CD14-positive monocyte (primary cell): ENCODE measurements around the gene CD55. TPM values are rescaled to one million over a fixed set of nuclear protein-coding genes. Genes with fewer than 3 reads are reported as not detected.

Source experiments
- DNase-seq, 3 donors: peaks; one replicate each; pipeline ENCODE4 v3.0.0-alpha.2; 2011 to 2022
- H2AFZ ChIP-seq: 2 replicates; pipeline ENCODE4 v1.6.0; 2012; ENCODE audit warnings: mild to moderate bottlenecking, low read depth, low read length, inconsistent platforms; ENCODE audit not compliant: insufficient read depth, poor library complexity, severe bottlenecking
- H3K27ac ChIP-seq, 2 donors: 1 replicate in 1 of 2; 2 replicates in 1 of 2; pipeline ENCODE4 v1.5.1; 2012 to 2013; ENCODE audit warnings: low read length in 2 of 2, control low read depth in 1 of 2, inconsistent platforms in 1 of 2, low read depth in 1 of 2, mild to moderate bottlenecking in 1 of 2
- H3K27me3 ChIP-seq, 2 donors: one replicate each; pipeline versions ENCODE4 v1.6.0 to v1.6.1; 2011 to 2013; ENCODE audit warnings: low read length in 2 of 2; ENCODE audit not compliant: control insufficient read depth in 2 of 2, insufficient read depth in 2 of 2
- H3K36me3 ChIP-seq, 2 donors: replicated peaks in 1 of 2; 1 replicate in 1 of 2; 2 replicates in 1 of 2; pipeline versions ENCODE4 v1.5.1 to v1.6.1; 2012 to 2013; ENCODE audit warnings: low read length in 2 of 2, control low read depth in 1 of 2, inconsistent platforms in 1 of 2, mild to moderate bottlenecking in 1 of 2; ENCODE audit not compliant: insufficient read depth in 2 of 2, control insufficient read depth in 1 of 2
- H3K4me1 ChIP-seq, 2 donors: 1 replicate in 1 of 2; 2 replicates in 1 of 2; pipeline versions ENCODE4 v1.5.1 to v1.6.1; 2012 to 2013; ENCODE audit warnings: low read length in 2 of 2, control low read depth in 1 of 2, inconsistent platforms in 1 of 2, mild to moderate bottlenecking in 1 of 2, moderate library complexity in 1 of 2; ENCODE audit not compliant: insufficient read depth in 2 of 2, control insufficient read depth in 1 of 2
- H3K4me2 ChIP-seq: replicated peaks from 2 replicates; pipeline ENCODE3; 2012; ENCODE audit warnings: low read length, moderate library complexity, mild to moderate bottlenecking; ENCODE audit not compliant: poor library complexity, severe bottlenecking; ENCODE audit errors: extremely low read depth
- H3K4me3 ChIP-seq, 3 experiments: fragments of 200-600 bp in 1 of 3; sonication (generic) in 1 of 3; replicated peaks in 1 of 3; 1 replicate in 2 of 3; 2 replicates in 1 of 3; pipeline ENCODE4 v1.5.1; 2011 to 2013; ENCODE audit warnings: low read length in 3 of 3, mild to moderate bottlenecking in 3 of 3, control low read depth in 2 of 3, low read depth in 2 of 3, inconsistent platforms in 1 of 3, moderate library complexity in 1 of 3
- H3K79me2 ChIP-seq: 2 replicates; pipeline ENCODE4 v1.6.0; 2012; ENCODE audit warnings: mild to moderate bottlenecking, control low read depth, inconsistent platforms, low read length, moderate library complexity; ENCODE audit not compliant: insufficient read depth
- H3K9ac ChIP-seq: 2 replicates; pipeline ENCODE4 v1.6.0; 2017; ENCODE audit warnings: low read length, mild to moderate bottlenecking; ENCODE audit not compliant: insufficient read depth, poor library complexity, severe bottlenecking
- H3K9me3 ChIP-seq, 2 donors: replicated peaks in 1 of 2; 1 replicate in 1 of 2; 2 replicates in 1 of 2; pipeline versions ENCODE4 v1.5.1 to v1.6.1; 2012 to 2013; ENCODE audit warnings: low read length in 2 of 2, control low read depth in 1 of 2; ENCODE audit not compliant: control insufficient read depth in 1 of 2, insufficient read depth in 1 of 2
- H4K20me1 ChIP-seq: 2 replicates; pipeline ENCODE4 v1.6.0; 2012; ENCODE audit warnings: mild to moderate bottlenecking, low read length, control low read depth, moderate library complexity; ENCODE audit not compliant: insufficient read depth
- H3K27ac Mint-ChIP-seq, 7 donors: one replicate each; pipeline ENCODE4 v1.8.0; 2020; ENCODE audit warnings: mild to moderate bottlenecking in 7 of 7, mixed read lengths in 7 of 7, moderate library complexity in 6 of 7, inconsistent platforms in 2 of 7
- H3K27me3 Mint-ChIP-seq, 3 donors: one replicate each; pipeline ENCODE4 v1.8.0; 2021 to 2022; ENCODE audit warnings: low read depth in 3 of 3, mild to moderate bottlenecking in 3 of 3, mixed read lengths in 3 of 3, moderate library complexity in 3 of 3, inconsistent platforms in 1 of 3
- H3K36me3 Mint-ChIP-seq, 2 donors: one replicate each; pipeline ENCODE4 v1.8.0; 2020; ENCODE audit warnings: mixed read lengths in 2 of 2, inconsistent platforms in 1 of 2, mild to moderate bottlenecking in 1 of 2
- H3K4me1 Mint-ChIP-seq: one replicate; pipeline ENCODE4 v1.8.0; 2020; ENCODE audit warnings: mild to moderate bottlenecking, mixed read lengths
- H3K4me3 Mint-ChIP-seq, 2 donors: one replicate each; pipeline ENCODE4 v1.8.0; 2020; ENCODE audit warnings: mild to moderate bottlenecking in 2 of 2, mixed read lengths in 2 of 2, moderate library complexity in 1 of 2
- H3K9me3 Mint-ChIP-seq, 7 donors: one replicate each; pipeline ENCODE4 v1.8.0; 2020 to 2022; ENCODE audit warnings: mixed read lengths in 7 of 7, mild to moderate bottlenecking in 6 of 7, moderate library complexity in 6 of 7, inconsistent platforms in 2 of 7
- WGBS: methylation state at CpG from one replicate; pipeline ENCODE4 v1.1.5; 2013; ENCODE audit warnings: missing lambda C conversion rate; ENCODE audit not compliant: insufficient coverage; 5-methylcytosine and 5-hydroxymethylcytosine counted together
- intact Hi-C, 2 donors: fragments of 100-400 bp; cut with micrococcal nuclease; formaldehyde crosslinking; loops; one replicate each; pipeline versions ENCODE4 v1.15.0 to v1.15.1; 2023
- polyA plus RNA-seq, 3 donors: library from polyadenylated mRNA; depleted of rRNA in 1 of 3; unstranded in 2 of 3; stranded (reverse) in 1 of 3; fragments of 300-500 nt in 2 of 3; fragments of >200 nt in 1 of 3; fragmentation: Illumina TruSeq in 2 of 3; gene quantifications; 1 replicate in 2 of 3; 2 replicates in 1 of 3; pipeline ENCODE4 v1.2.3, GENCODE V29; 2012 to 2021
- TF ChIP-seq, protein P1 (sequence below): fragments of 200-600 bp; IDR thresholded peaks from one replicate; pipeline ENCODE4 v1.8.0; 2022; ENCODE audit warnings: antibody characterized with exemption, mild to moderate bottlenecking

CD55 gene
- polyA plus RNA-seq, 3 donors, result 171 to 221 (median 182) TPM

DNA sequence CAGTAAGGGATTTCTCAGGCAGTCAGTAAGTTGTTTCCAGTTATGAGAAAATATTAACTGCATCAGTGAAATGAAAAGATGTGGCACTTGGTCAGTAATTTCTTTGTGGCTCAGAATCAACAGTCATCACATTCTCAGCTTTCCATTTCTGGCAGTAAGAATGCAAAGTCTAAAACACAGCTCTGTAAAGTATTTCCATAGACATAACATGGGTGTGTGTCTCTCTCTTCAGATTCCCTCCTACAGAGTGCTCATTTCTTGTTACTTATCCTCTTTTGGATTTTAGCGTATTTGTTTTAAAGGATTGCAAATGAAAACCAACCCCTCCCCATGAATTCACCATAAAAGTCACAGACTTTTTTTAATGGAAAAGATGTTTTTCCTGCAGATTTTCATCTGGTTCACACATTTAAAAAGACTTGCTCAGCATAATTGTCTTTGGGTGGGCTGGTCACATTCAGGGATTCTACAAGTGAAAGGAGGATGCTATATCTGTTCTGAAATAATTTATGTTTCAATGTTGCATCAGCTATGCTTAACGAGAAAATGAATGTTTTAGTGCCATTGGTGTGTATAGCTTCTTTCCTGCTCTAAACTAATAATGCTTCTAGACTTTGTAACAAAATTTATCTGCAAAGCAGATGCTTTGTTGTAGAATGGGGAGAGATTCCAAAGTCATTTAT, 34.6 kb upstream of the CD55 start:
- Histone ChIP-seq H4K20me1 (no peaks in the 10 kb centered on the region), H3K36me3 (no peaks in the 10 kb centered on the region), H3K9ac (no peak overlapping the region), H3K4me3 (no peak overlapping the region), H3K79me2 (no peaks in the 10 kb centered on the region), H3K4me1 (peaks cover 8 to 12% of the 10 kb centered on the region in 2 donors), H2AFZ (no peak overlapping the region), H3K27ac (no peak overlapping the region), H3K9me3 (peaks cover 3 to 6% of the 10 kb centered on the region in 2 donors), H3K27me3 (no peaks in the 10 kb centered on the region), H3K4me2 (no peak overlapping the region)
- TF ChIP-seq, protein P1, sequence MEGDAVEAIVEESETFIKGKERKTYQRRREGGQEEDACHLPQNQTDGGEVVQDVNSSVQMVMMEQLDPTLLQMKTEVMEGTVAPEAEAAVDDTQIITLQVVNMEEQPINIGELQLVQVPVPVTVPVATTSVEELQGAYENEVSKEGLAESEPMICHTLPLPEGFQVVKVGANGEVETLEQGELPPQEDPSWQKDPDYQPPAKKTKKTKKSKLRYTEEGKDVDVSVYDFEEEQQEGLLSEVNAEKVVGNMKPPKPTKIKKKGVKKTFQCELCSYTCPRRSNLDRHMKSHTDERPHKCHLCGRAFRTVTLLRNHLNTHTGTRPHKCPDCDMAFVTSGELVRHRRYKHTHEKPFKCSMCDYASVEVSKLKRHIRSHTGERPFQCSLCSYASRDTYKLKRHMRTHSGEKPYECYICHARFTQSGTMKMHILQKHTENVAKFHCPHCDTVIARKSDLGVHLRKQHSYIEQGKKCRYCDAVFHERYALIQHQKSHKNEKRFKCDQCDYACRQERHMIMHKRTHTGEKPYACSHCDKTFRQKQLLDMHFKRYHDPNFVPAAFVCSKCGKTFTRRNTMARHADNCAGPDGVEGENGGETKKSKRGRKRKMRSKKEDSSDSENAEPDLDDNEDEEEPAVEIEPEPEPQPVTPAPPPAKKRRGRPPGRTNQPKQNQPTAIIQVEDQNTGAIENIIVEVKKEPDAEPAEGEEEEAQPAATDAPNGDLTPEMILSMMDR, result no peak
- no CpG with 5 or more reads among the region's 2 CpGs for WGBS
- H3K36me3 Mint-ChIP-seq, result peaks cover 3 to 5% of the 10 kb centered on the region in 2 donors
- H3K9me3 Mint-ChIP-seq, result peaks cover 4 to 13% (median 9%) of the 10 kb centered on the region in 7 donors
- intact Hi-C loops, result no loop called here
- no peak overlapping the region for H3K27ac Mint-ChIP-seq
- H3K4me1 Mint-ChIP-seq, result peaks cover 14% of the 10 kb centered on the region
- no peak for DNase-seq
- H3K27me3 Mint-ChIP-seq, result no peaks in the 10 kb centered on the region
- no peak overlapping the region for H3K4me3 Mint-ChIP-seq

DNA sequence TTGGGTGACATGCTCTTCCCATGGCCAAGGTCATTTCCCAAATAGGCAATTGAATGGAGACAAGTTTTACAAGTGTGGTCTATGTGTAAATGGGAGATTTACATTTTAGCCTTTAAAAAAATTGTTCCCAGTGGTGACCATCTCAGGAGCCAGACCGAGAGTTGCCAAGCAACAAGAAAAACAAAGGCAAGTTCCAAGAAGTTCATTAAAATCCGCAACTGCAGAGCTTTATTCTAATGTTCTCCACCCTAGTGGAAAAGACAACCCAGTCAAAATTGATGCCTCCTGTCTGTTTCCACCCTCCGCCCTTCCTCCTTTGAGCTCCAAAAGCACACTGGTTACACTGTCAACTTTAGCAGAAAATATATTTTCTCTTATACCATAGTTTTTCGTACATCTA, 33.2 kb upstream of the CD55 start:
- WGBS, result 100% methylated on average over 3 of the region's 4 CpGs
- H3K4me3 ChIP-seq, result no peak overlapping the region
- Mint-ChIP-seq H3K4me3 (no peak overlapping the region), H3K9me3 (peaks cover 12 to 21% (median 14%) of the 10 kb centered on the region in 7 donors), H3K27ac (no peak overlapping the region), H3K4me1 (peaks cover 2% of the 10 kb centered on the region), H3K27me3 (no peaks in the 10 kb centered on the region), H3K36me3 (peaks cover 4 to 5% of the 10 kb centered on the region in 2 donors)
- H3K79me2 ChIP-seq, result no peaks in the 10 kb centered on the region
- TF ChIP-seq, protein P1, result no peak
- H3K27ac ChIP-seq, result no peak overlapping the region
- no peaks in the 10 kb centered on the region for H3K36me3 ChIP-seq
- H3K4me2 ChIP-seq, result no peak overlapping the region
- no peak for DNase-seq
- no peak overlapping the region for H2AFZ ChIP-seq
- intact Hi-C loops, result no loop called here
- no peak overlapping the region for H3K9ac ChIP-seq
- H3K27me3 ChIP-seq, result no peaks in the 10 kb centered on the region
- H3K9me3 ChIP-seq, result peaks cover 3 to 8% of the 10 kb centered on the region in 2 donors
- no peaks in the 10 kb centered on the region for H4K20me1 ChIP-seq
- H3K4me1 ChIP-seq, result no peaks in the 10 kb centered on the region
